ENCODE results near the gene MLPH.

Gene MLPH

DNA sequence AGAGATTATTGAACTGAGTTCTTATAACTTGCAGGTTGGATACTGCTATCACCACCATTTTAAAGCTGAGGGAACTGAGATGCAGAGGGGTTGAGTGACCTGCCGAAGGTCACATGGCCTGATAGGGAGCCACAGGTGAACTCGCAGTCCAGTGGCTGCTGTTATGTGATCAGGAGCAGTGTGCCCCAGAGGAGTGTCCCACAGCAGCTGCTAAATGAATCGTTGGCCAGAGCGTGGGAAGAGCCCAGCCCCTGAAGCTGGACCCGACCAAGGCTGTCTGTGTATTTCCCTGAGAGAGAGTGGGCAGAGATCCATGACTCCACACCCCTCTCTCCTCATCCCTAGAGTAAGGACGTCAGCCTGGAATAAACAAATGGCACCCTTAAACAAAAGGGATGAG is 52.6 kb downstream of the MLPH start:
- no peaks in the 10 kb centered on the region for H3K9me3 ChIP-seq (ENCODE audit: insufficient read depth, low read depth, low read length)
- H3K4me3 ChIP-seq (ENCODE audit: low read length, poor library complexity, severe bottlenecking) = no peak overlapping the region
- no peak overlapping the region for H3K4me2 ChIP-seq (ENCODE audit: low read depth, low read length, poor library complexity, severe bottlenecking)
- H3K4me1 ChIP-seq (ENCODE audit: insufficient read depth, low read length, poor library complexity, severe bottlenecking) = no peaks in the 10 kb centered on the region
- TF ChIP-seq, protein P1, sequence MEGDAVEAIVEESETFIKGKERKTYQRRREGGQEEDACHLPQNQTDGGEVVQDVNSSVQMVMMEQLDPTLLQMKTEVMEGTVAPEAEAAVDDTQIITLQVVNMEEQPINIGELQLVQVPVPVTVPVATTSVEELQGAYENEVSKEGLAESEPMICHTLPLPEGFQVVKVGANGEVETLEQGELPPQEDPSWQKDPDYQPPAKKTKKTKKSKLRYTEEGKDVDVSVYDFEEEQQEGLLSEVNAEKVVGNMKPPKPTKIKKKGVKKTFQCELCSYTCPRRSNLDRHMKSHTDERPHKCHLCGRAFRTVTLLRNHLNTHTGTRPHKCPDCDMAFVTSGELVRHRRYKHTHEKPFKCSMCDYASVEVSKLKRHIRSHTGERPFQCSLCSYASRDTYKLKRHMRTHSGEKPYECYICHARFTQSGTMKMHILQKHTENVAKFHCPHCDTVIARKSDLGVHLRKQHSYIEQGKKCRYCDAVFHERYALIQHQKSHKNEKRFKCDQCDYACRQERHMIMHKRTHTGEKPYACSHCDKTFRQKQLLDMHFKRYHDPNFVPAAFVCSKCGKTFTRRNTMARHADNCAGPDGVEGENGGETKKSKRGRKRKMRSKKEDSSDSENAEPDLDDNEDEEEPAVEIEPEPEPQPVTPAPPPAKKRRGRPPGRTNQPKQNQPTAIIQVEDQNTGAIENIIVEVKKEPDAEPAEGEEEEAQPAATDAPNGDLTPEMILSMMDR (conservative IDR thresholded peaks at IDR 0.05; ENCODE audit: low read length) = no peak
- TF ChIP-seq EZH2phosphoT487 (IDR thresholded peaks at IDR 0.05; ENCODE audit: borderline replicate concordance) = no peak
- no peaks in the 10 kb centered on the region for H4K20me1 ChIP-seq (ENCODE audit: insufficient read depth, low read length, poor library complexity, severe bottlenecking)
- no peaks in the 10 kb centered on the region for H3F3A ChIP-seq (ENCODE audit: low read depth)
- H3K27me3 ChIP-seq (ENCODE audit: insufficient read depth, low read length, poor library complexity, severe bottlenecking) = no peaks in the 10 kb centered on the region
- no peaks in the 10 kb centered on the region for H3K79me2 ChIP-seq (ENCODE audit: insufficient read depth, low read length)
- no peak overlapping the region for H2AFZ ChIP-seq (ENCODE audit: low read length)
- H3K36me3 ChIP-seq (ENCODE audit: insufficient read depth, low read length) = no peaks in the 10 kb centered on the region
- H3K9me2 ChIP-seq (replicated peaks; ENCODE audit: low read depth, low read length) = no peaks in the 10 kb centered on the region
- no peak overlapping the region for H3K9ac ChIP-seq (ENCODE audit: low read depth, low read length, poor library complexity, severe bottlenecking)

DNA sequence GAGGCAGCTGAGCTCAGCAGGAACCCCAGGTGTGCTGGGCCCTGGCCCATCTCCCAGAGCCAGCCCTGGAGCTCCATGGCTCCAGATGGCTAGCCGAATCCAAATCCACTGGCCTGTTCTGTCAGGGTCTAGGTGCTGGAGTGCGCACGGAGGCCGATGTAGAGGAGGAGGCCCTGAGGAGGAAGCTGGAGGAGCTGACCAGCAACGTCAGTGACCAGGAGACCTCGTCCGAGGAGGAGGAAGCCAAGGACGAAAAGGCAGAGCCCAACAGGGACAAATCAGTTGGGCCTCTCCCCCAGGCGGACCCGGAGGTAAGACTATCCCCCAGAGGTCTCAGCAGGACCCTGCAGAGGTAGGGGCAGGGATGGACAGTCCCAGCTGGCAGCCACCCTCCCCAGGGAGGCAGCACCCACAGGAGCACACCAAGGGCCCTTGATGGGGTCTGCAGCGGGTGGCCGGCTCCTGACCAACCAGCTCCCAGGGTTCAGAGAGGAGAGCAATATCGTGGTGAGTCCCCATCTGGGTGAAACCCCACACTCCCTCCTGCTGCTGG is 53.2 kb downstream of the MLPH start:
- Histone ChIP-seq H3K9me2 (replicated peaks; ENCODE audit: low read depth, low read length) (no peaks in the 10 kb centered on the region), H2AFZ (ENCODE audit: low read length) (no peak overlapping the region), H3K4me3 (ENCODE audit: low read length, poor library complexity, severe bottlenecking) (no peak overlapping the region), H3K79me2 (ENCODE audit: insufficient read depth, low read length) (no peaks in the 10 kb centered on the region), H4K20me1 (ENCODE audit: insufficient read depth, low read length, poor library complexity, severe bottlenecking) (no peaks in the 10 kb centered on the region), H3K4me1 (ENCODE audit: insufficient read depth, low read length, poor library complexity, severe bottlenecking) (no peaks in the 10 kb centered on the region), H3K9ac (ENCODE audit: low read depth, low read length, poor library complexity, severe bottlenecking) (no peak overlapping the region), H3K36me3 (ENCODE audit: insufficient read depth, low read length) (no peaks in the 10 kb centered on the region), H3K4me2 (ENCODE audit: low read depth, low read length, poor library complexity, severe bottlenecking) (no peak overlapping the region), H3F3A (ENCODE audit: low read depth) (no peaks in the 10 kb centered on the region), H3K9me3 (ENCODE audit: insufficient read depth, low read depth, low read length) (no peaks in the 10 kb centered on the region), H3K27me3 (ENCODE audit: insufficient read depth, low read length, poor library complexity, severe bottlenecking) (no peaks in the 10 kb centered on the region)
- TF ChIP-seq, protein P1 (conservative IDR thresholded peaks at IDR 0.05; ENCODE audit: low read length) = no peak
- no peak for TF ChIP-seq EZH2phosphoT487 (IDR thresholded peaks at IDR 0.05; ENCODE audit: borderline replicate concordance)

- Histone ChIP-seq H3K79me2 (ENCODE audit: insufficient read depth, low read length) (no peaks in the 10 kb centered on the region), H3K9ac (ENCODE audit: low read depth, low read length, poor library complexity, severe bottlenecking) (no peak overlapping the region), H3K4me2 (ENCODE audit: low read depth, low read length, poor library complexity, severe bottlenecking) (no peak overlapping the region), H3K9me2 (replicated peaks; ENCODE audit: low read depth, low read length) (no peaks in the 10 kb centered on the region), H3K9me3 (ENCODE audit: insufficient read depth, low read depth, low read length) (no peaks in the 10 kb centered on the region), H4K20me1 (ENCODE audit: insufficient read depth, low read length, poor library complexity, severe bottlenecking) (no peaks in the 10 kb centered on the region), H2AFZ (ENCODE audit: low read length) (no peak overlapping the region), H3K4me1 (ENCODE audit: insufficient read depth, low read length, poor library complexity, severe bottlenecking) (no peaks in the 10 kb centered on the region), H3F3A (ENCODE audit: low read depth) (no peaks in the 10 kb centered on the region), H3K27me3 (ENCODE audit: insufficient read depth, low read length, poor library complexity, severe bottlenecking) (no peaks in the 10 kb centered on the region), H3K4me3 (ENCODE audit: low read length, poor library complexity, severe bottlenecking) (no peak overlapping the region), H3K36me3 (ENCODE audit: insufficient read depth, low read length) (no peaks in the 10 kb centered on the region)
- TF ChIP-seq EZH2phosphoT487 (IDR thresholded peaks at IDR 0.05; ENCODE audit: borderline replicate concordance) = no peak
- TF ChIP-seq, protein P1 (conservative IDR thresholded peaks at IDR 0.05; ENCODE audit: low read length) = no peak
Observed at GRCh38 chr2:237540823-237541222, 53.8 kb downstream of the MLPH start.
